GM08714 (cell line): ENCODE data around the gene KIF5A.

ENCODE experiments used
- H3K4me3 ChIP-seq: fragments of 200-500 bp; sonication (Bioruptor generic); 2 replicates; pipeline ENCODE4 v1.5.1; 2014; ENCODE audit warnings: mild to moderate bottlenecking, low read length, inconsistent platforms
- ZNF274 ChIP-seq: IDR thresholded peaks from 2 replicates; pipeline ENCODE4 v1.6.1; 2012; ENCODE audit warnings: mild to moderate bottlenecking, low read depth, low read length

The KIF5A gene

DNA sequence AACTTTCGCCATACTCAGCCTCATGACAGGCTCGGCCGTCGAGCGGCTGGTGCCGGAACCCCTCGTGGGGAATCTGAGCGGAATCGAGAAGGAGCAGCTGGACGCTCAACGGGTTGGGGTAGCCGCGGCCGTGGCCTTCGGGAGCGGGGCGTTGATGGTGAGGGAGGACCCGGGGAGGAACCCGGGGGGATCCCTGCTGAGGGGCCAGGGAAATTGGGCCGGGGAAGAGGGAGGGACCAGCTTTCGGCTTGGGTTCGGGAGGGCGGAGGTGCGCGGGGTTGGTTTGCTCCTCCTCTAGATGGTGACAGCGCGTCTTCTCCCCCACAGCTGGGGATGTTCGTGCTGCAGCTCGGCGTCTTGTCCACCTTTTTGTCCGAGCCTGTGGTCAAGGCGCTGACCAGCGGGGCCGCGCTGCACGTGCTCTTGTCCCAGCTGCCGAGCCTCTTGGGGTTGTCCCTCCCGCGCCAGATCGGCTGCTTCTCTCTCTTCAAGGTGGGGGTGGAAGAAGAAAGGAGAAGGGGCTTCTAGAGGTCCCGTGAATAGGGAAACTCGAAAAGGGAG is 71.2 kb downstream of the KIF5A start:
- H3K4me3 ChIP-seq, result no peak overlapping the region; the same call in 1 of the 2 replicates
- TF ChIP-seq ZNF274, result no peak

DNA sequence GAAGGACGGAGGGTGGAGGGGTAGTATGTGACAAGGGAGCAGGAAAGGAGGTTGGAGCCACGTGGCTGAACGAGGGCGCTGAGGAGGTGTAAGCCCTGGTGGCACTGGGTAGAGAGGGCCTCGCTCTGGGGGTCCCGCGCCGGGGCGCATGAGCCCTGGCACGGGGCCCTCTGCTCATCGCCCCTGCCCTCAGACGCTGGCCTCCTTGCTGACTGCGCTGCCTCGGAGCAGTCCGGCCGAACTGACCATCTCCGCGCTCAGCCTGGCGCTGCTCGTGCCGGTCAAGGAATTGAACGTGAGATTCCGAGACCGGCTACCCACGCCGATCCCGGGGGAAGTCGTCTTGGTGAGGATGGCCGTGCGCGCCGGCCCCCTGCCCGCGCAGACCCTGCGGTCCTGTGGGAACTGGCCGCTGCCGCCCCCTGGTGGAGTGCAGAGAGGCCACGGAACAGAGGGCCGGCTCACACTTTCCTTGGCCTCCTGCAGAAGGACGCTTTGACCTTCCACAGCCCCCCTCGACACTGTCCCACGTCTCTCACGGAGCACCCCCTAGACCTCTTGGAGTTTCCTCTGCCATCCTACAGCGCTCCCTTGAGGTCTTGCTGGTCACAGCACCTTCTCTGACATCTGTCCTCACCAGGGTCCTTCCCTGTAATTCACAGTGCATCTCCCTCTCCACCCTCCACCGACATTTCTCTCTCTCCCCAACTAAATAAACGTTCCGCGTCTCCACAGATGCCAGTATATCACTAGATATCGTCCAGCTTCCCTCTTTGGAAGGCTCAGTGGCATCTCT is 71.9 kb downstream of the KIF5A start:
- peak overlapping the region; percentile 6; the same call in 1 of the 2 replicates for H3K4me3 ChIP-seq
- no peak for TF ChIP-seq ZNF274

GRCh38 chr12:57622293-57623245 is 72.7 kb downstream of the KIF5A start:
- no peak for TF ChIP-seq ZNF274
- no peak overlapping the region for H3K4me3 ChIP-seq

DNA sequence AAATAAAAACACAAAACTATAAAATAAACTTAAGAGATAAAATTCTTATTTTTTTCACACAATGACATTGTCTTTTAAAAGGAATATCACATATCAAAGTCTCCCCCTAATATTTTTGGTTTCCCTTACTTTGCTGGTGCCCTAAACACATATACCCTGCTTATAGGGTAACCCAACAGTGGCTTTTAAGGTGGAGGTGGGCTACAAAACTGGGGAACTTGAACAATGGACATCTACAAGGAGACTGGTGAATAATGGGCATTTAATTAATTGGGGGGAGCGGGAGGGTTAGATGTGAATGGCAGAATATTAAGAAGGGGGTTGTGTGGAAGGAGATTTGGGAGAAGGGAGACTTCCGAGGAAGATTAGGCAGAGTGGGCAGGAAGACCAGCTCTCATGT is 73.5 kb downstream of the KIF5A start:
- TF ChIP-seq ZNF274, result no peak
- H3K4me3 ChIP-seq, result no peak overlapping the region

- no peak overlapping the region for H3K4me3 ChIP-seq
- no peak for TF ChIP-seq ZNF274
These were observed 74.1 kb downstream of the KIF5A start for GRCh38 chr12:57623811-57624390.

DNA sequence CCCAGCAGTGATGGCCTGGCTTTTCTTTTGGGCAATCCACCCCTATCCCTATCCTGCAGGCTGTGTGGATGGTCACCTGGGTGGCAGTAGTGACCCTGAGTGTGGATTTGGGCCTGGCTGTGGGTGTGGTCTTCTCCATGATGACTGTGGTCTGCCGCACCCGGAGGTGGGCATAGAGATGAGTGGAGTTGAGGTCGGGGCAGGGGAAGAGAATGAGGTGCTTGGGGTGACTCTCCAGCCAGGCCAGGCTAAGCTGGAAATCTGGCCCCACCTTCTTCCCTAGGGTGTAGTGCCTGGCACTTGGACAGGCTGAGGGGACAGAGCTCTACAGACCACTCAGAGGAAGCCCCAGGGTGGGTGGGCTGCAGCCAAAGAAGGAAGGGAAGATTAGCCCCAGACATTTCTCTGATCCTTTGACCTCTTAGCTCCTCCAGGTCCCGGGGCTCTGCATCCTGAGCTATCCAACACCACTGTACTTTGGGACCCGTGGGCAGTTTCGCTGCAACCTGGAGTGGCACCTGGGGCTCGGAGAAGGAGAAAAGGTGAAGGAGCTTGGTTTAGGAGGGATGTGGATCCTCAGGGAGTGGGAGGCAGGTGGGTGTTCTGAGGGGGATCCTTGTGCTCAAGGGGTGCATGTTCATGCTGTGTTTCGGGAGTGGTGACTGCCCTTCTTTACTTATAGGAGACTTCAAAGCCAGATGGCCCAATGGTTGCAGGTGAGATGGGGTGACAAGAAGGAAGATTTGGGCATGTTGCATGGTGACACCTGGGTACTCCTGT is 74.8 kb downstream of the KIF5A start:
- no peak overlapping the region for H3K4me3 ChIP-seq
- no peak for TF ChIP-seq ZNF274

DNA sequence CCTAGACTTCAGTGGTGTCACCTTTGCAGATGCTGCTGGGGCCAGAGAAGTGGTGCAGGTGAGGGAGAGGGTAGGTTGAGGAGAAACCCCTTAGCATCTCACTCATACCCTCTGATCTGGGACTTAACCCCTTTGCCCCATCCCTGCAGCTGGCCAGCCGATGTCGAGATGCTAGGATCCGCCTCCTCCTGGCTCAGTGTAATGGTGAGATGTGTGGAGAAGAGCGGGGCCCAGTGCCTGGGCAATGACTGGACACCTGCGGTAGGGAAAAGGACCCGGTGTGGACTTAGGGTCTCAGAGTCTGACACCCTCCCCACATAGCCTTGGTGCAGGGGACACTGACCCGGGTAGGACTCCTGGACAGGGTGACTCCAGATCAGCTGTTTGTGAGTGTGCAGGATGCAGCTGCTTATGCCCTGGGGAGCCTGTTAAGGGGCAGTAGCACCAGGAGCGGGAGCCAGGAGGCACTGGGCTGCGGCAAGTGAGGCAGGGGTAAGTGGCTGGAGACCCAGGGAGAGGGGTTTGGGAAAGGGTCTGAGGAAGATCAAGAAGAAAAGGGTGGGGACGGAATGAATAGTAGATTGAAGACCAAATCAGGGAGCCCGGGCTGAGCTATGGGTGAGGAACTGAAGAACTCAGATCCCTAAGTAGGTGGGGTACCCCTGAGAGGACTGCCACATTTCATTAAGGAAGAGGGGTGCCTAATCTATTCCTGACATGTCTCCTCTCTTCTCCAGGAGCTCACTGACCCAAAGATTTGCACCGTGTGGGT is 75.6 kb downstream of the KIF5A start:
- no peak for TF ChIP-seq ZNF274
- no peak overlapping the region for H3K4me3 ChIP-seq

DNA sequence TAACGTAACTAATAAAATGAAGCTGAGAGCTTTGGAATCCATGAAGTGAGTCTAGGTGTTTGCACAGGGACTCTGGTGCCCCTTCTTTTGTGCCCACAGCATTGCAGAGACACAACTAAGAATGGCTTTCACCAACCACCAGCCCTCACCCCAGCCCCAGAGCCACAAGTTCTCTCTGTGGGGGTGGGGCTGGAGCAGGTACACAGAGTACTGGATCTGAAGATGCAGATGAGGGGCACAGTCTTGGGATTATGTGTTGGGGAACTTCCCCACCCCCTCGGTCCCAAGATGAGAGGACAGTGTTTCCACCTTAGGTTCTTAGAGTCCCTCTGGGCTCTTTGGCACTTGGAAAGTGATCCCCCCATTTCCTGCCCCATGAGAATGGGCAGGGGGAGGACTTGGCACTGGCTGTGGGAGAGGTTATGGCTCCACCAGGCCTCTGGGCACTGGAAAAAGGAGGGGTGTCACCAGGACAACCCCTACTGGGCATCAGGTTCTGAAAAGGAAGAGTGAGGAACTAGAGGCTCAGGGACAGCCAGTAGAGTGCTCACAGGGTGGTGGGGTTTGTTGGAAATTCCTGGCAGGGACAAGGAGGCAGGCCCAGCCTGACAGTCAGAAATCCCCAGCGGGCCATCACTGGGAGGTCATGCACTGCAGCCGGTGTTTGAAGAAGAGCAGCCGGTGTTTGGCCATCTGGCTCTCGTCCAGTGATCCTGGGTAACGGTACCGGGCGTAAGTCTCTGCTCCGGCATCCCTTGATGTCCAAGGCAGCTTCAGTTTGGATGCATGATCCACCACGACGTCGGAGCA is 76.5 kb downstream of the KIF5A start:
- TF ChIP-seq ZNF274, result no peak
- H3K4me3 ChIP-seq, result no peak overlapping the region

- TF ChIP-seq ZNF274, result no peak
- no peak overlapping the region for H3K4me3 ChIP-seq
These were observed 77.1 kb downstream of the KIF5A start for GRCh38 chr12:57626921-57627445.

DNA sequence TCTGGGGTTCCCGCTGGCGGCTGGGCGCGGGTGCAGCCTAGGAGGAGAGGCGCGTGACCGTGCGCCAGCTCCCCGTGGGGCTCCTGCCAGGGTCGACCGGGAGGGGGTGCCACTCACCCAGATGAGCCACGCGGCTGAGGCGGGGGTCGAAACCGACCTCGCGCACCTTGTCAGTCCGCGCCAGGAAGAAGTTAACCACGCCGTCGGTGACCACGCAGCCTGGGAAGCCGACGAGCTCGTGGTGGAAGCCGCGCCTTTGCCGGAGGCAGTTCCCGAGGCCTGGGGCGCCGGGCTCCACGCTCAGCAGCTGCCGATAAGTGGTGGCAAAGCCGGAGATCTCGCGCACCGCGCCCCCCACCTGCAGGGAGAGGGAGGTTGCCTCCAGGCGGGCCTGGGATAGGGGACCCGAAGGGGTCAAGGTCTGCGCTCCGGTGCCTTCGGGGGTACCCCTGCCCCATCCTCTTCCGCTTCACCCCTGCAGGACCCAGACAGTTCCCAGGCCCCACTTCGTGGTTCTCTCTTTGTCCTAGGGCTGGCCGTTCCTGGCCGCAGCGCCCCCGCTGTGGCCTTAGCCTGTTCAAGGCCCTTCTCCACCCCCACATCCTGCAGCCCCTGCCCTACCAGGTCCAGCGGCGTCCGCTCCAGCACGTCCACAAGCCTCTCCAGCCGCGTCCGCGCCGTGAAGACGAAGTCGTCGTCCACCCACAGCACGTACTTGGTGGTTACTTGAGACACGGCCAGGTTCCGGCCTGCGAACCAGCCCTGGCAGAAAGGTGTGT is 77.8 kb downstream of the KIF5A start:
- no peak for TF ChIP-seq ZNF274
- H3K4me3 ChIP-seq, result no peak overlapping the region
